Neural progenitor cell (in vitro differentiated cells): Measurements from ENCODE around the gene ANK3.

Experiments
- CTCF ChIP-seq: fragments of 200-600 bp; sonication (generic); IDR thresholded peaks from 2 replicates; pipeline ENCODE4 v1.5.1; 2017; ENCODE audit warnings: antibody characterized with exemption, mild to moderate bottlenecking
- EZH2 ChIP-seq: fragments of 200-600 bp; sonication (generic); IDR thresholded peaks from 2 replicates; pipeline ENCODE4 v1.6.1; 2017; ENCODE audit warnings: antibody characterized with exemption, mild to moderate bottlenecking, moderate library complexity

GRCh38 chr10:60341969-60342368, 47.7 kb downstream of the ANK3 start:
- no peak for TF ChIP-seq CTCF
- TF ChIP-seq EZH2: no peak
